Calu3 (cell line): ENCODE results near the gene KBTBD6. TPM values are rescaled to one million over a fixed set of nuclear protein-coding genes. Genes with fewer than 3 reads are reported as not detected.
"Not testable (repeated sequence)": the region's sequence is repeated elsewhere in the genome, so short reads cannot be mapped to it uniquely, and the experiment has no call there.

Source experiments
- BruUV-seq: library from RNA; stranded (reverse); fragments of 400-500 nt; replicated peaks from 2 replicates; lab custom pipeline; 2021; lab: Mats Ljungman, UMichigan
- CTCF ChIA-PET: fragments of 300-600 bp; sonication (Branson Sonifier 250); formaldehyde crosslinking; loops from one replicate; lab custom pipeline; 2022; ENCODE audit warnings: antibody characterized with exemption; lab: Charles Lee
- DNase-seq: peaks from one replicate; pipeline ENCODE4 v3.0.0; 2022
- H3K27ac Mint-ChIP-seq: one replicate; pipeline ENCODE4 v1.8.0; 2022; ENCODE audit warnings: mixed read lengths; ENCODE audit not compliant: unreplicated experiment
- H3K27me3 Mint-ChIP-seq: one replicate; pipeline ENCODE4 v1.8.0; 2022; ENCODE audit warnings: mixed read lengths; ENCODE audit not compliant: unreplicated experiment
- H3K36me3 Mint-ChIP-seq: one replicate; pipeline ENCODE4 v1.8.0; 2022; ENCODE audit warnings: mild to moderate bottlenecking, moderate library complexity, mixed read lengths; ENCODE audit not compliant: insufficient read depth, unreplicated experiment
- H3K4me1 Mint-ChIP-seq: one replicate; pipeline ENCODE4 v1.8.0; 2022; ENCODE audit warnings: mild to moderate bottlenecking, low read depth, mixed read lengths; ENCODE audit not compliant: unreplicated experiment
- H3K4me3 Mint-ChIP-seq: one replicate; pipeline ENCODE4 v1.8.0; 2022; ENCODE audit warnings: mild to moderate bottlenecking, low read depth, moderate library complexity, mixed read lengths; ENCODE audit not compliant: unreplicated experiment
- H3K9me3 Mint-ChIP-seq: one replicate; pipeline ENCODE4 v1.8.0; 2022; ENCODE audit warnings: low read depth, mixed read lengths; ENCODE audit not compliant: unreplicated experiment
- intact Hi-C: fragments of 100-400 bp; cut with micrococcal nuclease; formaldehyde crosslinking; loops from one replicate; pipeline ENCODE4 v1.10.0; 2022; ENCODE audit not compliant: unreplicated experiment
- total RNA-seq: library from RNA; stranded (reverse); gene quantifications from 2 replicates; pipeline ENCODE4 v1.2.3, GENCODE V29; 2022
- TF ChIP-seq, protein P1 (sequence below): fragments of 200-600 bp; IDR thresholded peaks from one replicate; pipeline ENCODE4 v1.8.0; 2022; ENCODE audit warnings: antibody characterized with exemption; ENCODE audit not compliant: unreplicated experiment

Gene KBTBD6
- total RNA-seq, 1 experiment from 2014 or later = 6.9 TPM

- DNase-seq = no peak
- CTCF ChIA-PET = no interaction called here
- no TSS peak for BruUV-seq
- Mint-ChIP-seq H3K36me3 (no peaks in the 10 kb centered on the region), H3K27me3 (no peaks in the 10 kb centered on the region), H3K4me3 (no peak overlapping the region), H3K4me1 (no peaks in the 10 kb centered on the region), H3K27ac (no peak overlapping the region), H3K9me3 (no peaks in the 10 kb centered on the region)
- TF ChIP-seq, protein P1, sequence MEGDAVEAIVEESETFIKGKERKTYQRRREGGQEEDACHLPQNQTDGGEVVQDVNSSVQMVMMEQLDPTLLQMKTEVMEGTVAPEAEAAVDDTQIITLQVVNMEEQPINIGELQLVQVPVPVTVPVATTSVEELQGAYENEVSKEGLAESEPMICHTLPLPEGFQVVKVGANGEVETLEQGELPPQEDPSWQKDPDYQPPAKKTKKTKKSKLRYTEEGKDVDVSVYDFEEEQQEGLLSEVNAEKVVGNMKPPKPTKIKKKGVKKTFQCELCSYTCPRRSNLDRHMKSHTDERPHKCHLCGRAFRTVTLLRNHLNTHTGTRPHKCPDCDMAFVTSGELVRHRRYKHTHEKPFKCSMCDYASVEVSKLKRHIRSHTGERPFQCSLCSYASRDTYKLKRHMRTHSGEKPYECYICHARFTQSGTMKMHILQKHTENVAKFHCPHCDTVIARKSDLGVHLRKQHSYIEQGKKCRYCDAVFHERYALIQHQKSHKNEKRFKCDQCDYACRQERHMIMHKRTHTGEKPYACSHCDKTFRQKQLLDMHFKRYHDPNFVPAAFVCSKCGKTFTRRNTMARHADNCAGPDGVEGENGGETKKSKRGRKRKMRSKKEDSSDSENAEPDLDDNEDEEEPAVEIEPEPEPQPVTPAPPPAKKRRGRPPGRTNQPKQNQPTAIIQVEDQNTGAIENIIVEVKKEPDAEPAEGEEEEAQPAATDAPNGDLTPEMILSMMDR = no peak
- intact Hi-C loops = no loop called here
Observed at GRCh38 chr13:41107104-41107571, 25.5 kb downstream of the KBTBD6 start.

DNA sequence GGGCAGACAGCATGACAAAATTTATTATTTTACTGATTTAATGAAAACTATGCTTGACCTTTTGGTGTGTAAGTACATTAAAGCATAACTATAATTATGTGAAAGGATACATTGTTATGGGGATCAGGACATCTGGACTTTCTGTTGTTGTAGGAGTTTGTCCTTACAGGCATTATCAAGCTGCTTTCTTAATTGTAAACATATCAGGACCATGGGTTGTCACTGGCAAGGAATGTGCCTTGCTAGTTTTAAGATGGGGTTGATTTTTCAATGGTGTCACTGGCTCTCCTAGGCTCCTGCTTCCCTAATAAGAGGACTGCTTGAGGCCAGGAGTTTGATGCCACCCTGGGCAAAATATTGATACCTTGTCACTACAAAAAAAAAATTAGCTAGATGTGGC lies 32.6 kb downstream of the KBTBD6 start:
- TF ChIP-seq, protein P1 = no peak
- H3K36me3 Mint-ChIP-seq = no peaks in the 10 kb centered on the region
- H3K9me3 Mint-ChIP-seq = no peaks in the 10 kb centered on the region
- H3K27me3 Mint-ChIP-seq = no peaks in the 10 kb centered on the region
- BruUV-seq = no TSS peak
- H3K27ac Mint-ChIP-seq = no peak overlapping the region
- CTCF ChIA-PET = no interaction called here
- H3K4me1 Mint-ChIP-seq = no peaks in the 10 kb centered on the region
- DNase-seq = no peak
- intact Hi-C loops = no loop called here
- H3K4me3 Mint-ChIP-seq = no peak overlapping the region

GRCh38 chr13:41098761-41099160 lies 33.8 kb downstream of the KBTBD6 start:
- H3K4me3 Mint-ChIP-seq = no peak overlapping the region

GRCh38 chr13:41095681-41096080 lies 36.9 kb downstream of the KBTBD6 start:
- H3K4me3 Mint-ChIP-seq, H3K36me3 Mint-ChIP-seq, H3K4me1 Mint-ChIP-seq, H3K9me3 Mint-ChIP-seq, CTCF ChIA-PET, BruUV-seq, DNase-seq, H3K27ac Mint-ChIP-seq, intact Hi-C loops, H3K27me3 Mint-ChIP-seq: not testable (repeated sequence)

More at GRCh38 chr13:41098761-41099160, 33.8 kb downstream of the KBTBD6 start:
- no peak overlapping the region for H3K27ac Mint-ChIP-seq
- no peak for DNase-seq
- H3K27me3 Mint-ChIP-seq = no peaks in the 10 kb centered on the region
- intact Hi-C loops = no loop called here
- CTCF ChIA-PET = no interaction called here
- no peaks in the 10 kb centered on the region for H3K4me1 Mint-ChIP-seq
- no peaks in the 10 kb centered on the region for H3K36me3 Mint-ChIP-seq
- TF ChIP-seq, protein P1 = no peak
- no TSS peak for BruUV-seq
- H3K9me3 Mint-ChIP-seq = no peaks in the 10 kb centered on the region

DNA sequence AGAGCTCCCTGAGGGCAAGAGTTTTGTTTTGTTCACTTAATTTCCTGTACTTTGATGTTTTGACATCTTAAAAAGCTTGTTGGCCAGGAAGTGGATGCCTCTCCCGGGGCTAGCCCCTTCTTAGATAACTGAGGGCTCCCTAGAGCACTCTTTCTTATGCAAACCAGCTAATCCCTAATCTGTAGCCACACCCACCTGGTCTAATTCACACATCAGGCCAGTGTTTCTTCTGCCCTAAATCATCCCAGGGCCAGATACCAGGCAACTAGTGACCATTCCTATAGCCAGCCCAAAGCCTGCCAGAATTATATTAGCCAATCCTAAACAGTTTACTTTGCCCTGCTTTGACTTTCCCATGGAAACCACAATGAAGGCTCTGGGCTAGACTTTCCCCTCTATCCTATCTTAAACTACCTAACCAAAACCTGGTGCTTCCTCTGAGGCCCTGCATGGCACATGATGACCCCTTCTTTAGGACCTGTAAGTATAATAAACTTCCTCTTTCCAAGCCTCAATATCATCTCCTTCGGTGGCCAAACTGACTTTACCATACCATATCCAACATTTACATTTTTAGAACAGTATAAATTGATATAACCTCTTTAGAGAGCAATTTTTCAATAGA lies 46.5 kb downstream of the KBTBD6 start:
- Mint-ChIP-seq H3K9me3 (no peaks in the 10 kb centered on the region), H3K27me3 (no peaks in the 10 kb centered on the region), H3K36me3 (no peaks in the 10 kb centered on the region), H3K4me1 (no peaks in the 10 kb centered on the region), H3K4me3 (no peak overlapping the region), H3K27ac (no peak overlapping the region)
- no peak for DNase-seq
- intact Hi-C loops = no loop called here
- TF ChIP-seq, protein P1 = no peak
- no TSS peak for BruUV-seq
- CTCF ChIA-PET = no interaction called here
